GM21360 (cell line): ENCODE data around the gene NME7.

Experiments
- ATAC-seq: cut with Tn5 transposase; IDR thresholded peaks from one replicate; pipeline ENCODE4 v1.9.1; 2021; ENCODE audit warnings: mild to moderate bottlenecking, moderate library complexity; ENCODE audit not compliant: unreplicated experiment

NME7 gene

DNA sequence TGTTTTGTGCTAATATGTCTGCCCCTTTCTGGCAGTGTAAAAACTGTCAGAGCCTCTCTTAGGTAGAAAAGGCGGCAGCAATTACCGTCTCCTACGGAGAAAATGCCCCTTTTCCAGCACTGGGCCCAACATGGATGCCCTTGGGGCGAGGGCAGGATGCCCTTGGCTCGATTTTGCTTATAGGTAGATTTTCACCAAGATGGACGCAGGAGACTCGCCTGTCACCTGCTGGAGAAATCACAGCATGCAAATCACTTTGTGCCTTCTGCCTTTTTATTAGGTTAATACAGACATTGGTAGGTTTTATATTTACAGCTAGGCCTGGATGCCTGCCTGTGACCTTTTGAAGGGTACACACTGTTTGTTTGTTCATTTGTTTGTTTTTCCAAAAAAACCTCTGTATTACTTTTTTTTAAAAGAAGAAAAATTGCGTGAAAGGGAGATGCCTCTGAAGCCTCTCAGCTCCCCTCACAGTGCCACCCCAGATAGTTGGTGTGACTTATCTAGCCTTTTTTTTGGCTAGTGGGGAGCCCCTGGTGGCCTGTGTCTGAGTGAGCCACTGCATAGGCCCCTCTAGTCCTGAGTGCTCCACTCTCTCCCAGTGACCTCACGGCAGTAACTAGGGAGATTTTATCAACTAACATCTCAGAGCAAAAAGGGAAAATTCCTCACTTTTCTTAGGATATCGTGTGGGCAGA, 258.6 kb downstream of the NME7 start:
- ATAC-seq = peak; percentile 29

DNA sequence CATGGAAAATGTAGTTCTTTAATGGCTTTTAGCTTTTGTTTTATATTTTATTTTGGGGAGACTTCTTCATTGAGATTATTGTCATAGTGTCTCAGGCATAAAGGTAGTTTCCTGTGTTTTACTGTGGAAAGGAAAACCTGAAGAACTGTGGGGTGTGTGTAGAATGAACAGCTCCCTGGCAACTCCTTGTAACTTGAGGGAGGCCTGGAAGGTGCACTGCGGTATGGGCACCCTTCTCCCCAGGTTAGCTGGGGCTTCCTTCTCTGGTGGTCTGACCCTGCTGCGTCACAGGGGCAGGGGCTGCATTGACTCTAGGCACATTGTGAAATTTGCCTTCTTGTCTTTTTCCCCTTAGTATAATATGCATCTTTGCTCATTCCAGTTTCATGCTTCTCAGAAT, 259.4 kb downstream of the NME7 start:
- ATAC-seq = no peak

DNA sequence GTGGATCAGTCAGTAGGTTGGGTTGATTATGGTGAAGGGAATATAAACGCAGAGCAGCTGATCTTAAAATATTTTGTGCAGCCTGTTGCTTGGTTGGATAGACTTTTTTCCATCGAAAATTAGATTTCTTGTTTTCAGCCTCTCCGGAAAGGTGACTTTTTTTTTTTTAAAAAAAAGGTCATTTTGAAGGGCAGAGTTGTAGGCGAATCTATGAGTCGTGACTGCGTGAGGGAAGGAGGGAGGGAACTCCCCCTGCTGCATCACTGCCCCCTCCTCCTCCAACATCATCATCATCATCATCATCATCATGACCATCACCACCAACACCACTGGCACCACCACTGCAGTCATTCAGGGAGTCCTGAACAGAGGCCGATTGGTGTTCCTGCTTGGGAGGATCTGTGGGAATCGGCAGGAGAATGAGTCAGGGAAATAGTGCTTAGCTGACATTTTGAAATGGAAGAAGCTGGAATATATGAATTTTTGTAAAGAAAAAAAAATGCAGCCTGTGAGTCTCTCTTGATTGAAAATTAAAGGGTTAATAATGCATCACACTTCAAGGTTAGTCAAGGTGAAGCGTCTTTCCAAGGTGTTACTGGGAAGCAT, 259.9 kb downstream of the NME7 start:
- ATAC-seq = no peak

DNA sequence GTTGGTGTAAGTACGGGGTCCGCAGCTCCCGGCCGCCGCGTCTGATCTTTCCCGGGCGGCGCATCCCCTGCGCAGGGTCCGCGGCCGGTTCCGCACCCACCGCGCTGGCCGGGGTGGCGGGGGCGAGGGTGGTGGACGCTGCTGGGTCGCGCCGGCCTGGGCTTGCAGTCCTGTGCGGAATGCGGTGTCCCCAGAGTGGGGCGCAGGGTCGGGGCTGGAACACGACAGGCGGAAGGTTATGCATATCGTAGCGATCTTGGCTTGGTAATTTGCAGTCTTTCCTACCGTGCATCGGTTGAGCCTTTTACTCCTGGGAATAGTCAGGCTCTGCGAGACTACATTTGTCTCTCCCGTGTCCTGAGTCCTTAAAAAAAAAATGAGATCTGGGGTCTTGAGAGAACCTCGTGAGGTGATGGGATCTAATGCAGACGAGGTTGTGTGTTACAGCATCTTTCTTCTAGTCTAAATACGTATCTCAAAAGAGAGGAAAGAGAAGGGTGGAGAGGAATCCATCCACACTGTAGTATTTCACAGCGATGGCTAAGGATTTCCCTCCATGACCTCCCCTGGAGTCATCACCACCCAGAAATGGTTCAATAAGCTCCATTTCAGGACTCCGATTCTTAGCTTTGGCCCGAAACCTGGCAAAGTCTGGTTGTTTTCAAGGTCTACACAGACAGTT, 260.5 kb downstream of the NME7 start:
- ATAC-seq = no peak

DNA sequence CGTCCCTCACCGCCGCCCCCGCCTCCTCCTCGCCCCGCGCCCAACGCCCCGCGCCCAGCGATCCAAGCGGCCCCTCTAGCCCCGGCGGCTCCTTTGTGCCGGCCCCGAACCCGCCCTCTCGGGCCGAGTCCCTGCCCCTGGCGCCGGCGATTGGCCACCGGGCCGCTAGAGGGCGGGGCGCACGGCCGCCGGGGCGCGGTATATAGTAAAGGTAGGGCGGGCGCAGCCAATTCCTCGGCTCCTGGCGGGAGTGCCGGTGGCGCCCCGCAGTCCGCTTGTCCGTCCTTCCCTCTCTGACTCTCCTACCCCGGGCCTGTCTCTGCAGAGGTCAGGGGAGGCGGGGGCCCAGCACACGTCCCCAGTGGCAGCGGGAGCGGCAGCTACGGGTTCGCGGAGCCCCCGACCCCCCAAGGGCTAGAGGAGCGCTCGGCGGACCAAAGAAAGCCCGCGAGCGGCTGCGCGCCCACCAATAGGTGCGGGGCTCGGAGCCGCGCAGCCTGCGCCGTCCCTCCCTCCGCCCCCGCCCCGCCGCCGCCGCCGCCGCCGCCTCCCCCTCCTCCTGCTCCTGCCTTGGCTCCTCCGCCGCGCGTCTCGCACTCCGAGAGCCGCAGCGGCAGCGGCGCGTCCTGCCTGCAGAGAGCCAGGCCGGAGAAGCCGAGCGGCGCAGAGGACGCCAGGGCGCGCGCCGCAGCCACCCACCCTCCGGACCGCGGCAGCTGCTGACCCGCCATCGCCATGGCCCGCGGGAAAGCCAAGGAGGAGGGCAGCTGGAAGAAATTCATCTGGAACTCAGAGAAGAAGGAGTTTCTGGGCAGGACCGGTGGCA, 261.3 kb downstream of the NME7 start, which contains the start of gene ATP1B1:
ATP1B1 (plus strand) TSS at position 596 of the 826 bp plus-strand sequence; CDS start at position 736, 140 bp downstream.
- ATAC-seq = peak; percentile 78

DNA sequence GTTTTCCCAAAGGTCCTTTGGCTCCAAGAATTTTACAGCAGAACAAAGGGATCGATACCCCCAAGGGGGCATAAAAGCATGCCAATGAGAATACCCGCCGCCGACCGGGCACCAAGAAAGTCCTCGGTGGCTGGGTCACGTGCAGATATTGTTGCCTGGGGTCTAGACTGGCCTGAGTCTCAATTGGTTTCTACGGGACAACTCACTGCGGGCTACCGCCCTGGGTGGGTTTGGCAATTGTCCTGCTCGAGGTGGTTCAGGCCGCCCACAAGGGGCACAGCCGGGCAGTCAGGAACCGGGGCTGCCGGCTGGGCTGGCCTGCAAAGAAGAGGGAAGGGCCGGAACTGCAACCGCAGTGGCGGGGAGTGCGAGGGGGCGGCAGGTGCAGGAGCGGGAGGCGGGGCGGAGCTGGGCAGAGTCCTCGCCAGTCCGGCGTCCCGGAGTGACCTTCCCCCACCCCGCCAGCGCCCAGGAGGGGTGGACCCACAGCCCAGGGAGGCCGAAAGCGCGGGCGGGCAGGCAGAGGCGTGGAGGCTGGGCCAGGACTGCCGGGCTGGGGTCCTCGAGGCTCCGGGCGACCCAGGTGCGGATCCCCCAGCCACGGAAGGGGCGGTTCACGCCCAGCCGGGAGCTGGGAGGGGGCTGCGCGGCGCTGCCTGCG, 262.0 kb downstream of the NME7 start:
- ATAC-seq = peak; percentile 23

DNA sequence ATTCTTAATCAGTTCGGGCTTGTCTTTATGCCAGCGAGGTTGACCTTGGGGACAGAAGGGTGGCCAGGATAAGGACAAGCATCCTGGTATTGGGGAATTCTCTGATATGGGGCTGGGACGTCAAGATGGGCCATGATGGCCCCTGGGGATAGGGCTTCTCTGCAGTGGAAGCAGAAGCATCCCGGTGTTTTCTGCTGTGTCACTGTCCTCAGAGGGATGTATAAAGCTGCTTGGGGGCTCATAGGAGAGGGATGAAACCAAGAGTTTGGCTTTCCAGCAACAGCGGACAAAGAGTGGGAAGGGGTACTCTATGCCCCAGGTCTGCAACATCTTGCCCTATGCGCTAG, 262.5 kb downstream of the NME7 start:
- no peak for ATAC-seq

DNA sequence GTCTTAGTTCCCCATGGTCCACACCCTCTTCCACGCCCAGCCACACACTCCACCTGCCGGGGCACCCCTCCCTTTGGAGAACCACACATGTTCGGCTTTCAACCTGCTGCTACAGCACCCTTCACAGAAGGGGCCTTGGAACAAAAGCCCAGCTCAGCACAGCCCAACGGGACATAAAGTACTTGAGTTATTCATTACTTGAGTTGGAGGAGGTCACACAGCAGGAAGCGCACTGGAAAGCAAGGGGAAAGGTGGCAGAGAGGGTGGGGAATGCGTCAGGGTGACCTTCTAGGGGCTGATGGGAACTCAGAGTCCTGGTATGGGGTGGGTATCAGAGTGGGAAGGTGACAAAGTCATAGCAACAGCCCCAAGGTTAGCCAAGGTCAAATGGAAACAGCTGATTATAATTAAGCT, 264.1 kb downstream of the NME7 start:
- ATAC-seq = no peak

DNA sequence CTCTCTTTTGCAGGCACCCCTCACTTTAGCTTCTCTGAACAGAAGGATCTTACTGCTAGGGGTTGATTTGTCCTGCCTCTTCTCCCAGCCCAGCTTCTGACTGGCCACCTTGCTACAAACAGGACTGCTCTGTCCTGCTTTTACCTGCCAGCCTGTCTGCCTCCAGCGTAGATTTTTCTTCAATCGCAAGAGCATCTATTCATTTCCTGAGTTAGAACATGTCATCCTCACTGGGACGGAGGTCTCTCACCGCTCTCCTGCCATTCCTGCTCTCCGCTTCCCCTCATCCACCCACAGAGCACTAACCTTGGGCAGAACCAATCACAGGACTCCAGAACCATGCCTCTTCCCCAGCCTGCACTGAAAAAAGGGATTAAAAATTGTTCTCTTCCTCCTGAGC, 264.6 kb downstream of the NME7 start:
- no peak for ATAC-seq

DNA sequence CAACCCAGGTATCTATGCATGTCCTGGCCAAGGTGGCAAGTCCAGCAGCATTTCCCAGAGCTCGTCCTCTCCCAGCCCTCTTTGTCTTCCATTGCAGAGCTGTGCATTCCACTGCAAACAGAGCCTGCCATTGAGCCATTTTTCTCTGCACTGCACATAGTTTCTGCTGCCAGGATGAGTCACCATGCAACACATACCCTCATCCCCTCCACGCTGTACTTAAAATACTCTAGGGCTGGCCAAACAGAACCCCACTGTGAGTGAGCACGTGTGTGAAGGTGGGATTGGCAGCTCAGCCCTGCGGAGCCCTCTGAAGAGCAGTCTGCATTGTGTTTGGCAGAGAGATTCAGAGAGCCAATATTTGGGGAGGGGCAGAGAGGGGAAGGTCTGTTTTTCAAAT, 265.0 kb downstream of the NME7 start:
- no peak for ATAC-seq

DNA sequence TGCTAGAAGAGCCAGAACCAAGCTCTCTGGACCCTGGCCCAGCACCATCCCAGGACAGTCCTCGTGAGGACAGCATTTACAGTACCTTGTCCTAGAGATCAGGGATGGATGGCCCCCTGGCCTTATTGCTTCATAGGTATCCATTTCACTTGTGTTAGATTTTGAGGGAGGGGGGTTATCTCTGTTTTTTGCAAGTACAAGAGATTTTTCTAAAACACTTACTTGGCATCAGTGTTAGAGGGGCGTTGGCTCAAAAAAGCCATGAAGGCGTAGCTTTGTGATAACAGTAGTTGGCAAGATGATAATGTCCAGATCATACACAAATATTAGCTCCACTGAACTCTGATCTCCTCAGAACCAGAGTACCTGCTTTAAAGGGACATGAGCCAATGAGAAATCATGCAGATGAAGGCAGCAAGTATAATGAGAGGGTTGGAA, 266.9 kb downstream of the NME7 start:
- ATAC-seq = no peak

DNA sequence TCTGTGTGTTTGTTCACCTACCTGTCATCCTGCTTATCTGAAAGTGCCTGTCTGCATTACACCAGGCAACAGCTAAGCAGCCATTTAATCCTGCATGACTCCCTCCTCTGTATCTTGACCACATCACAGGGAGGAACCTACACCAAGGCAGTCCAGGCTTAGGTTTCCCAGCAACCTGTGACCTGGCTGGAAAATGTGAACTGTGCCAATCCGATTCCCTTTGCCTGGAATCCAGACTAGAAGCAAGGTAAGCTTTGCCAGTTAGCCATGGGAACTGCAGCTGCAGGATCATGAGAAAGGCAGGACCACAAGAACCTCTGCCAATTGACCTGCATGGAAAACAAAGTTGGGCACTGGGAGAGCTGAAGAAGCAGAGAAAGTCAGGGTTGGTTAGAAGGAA, 267.4 kb downstream of the NME7 start:
- no peak for ATAC-seq

DNA sequence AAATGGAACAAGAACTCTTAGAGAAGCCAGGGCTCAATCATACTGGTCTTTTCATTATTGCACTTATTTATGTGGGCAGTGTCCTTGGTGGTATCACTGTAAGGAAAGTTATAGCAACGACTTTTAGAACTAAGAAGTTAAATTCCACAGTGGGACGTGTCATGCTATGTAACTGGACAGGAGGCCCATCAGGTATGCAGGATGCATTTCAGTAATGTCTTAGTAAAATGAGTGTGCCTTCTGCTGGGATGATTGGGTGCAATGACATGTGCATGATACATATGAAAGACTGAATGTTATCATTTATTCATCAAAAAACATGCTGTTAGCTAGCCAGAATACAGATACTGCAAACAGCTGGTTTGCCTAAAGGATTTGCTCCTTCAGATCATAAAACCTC, 268.0 kb downstream of the NME7 start:
- no peak for ATAC-seq

DNA sequence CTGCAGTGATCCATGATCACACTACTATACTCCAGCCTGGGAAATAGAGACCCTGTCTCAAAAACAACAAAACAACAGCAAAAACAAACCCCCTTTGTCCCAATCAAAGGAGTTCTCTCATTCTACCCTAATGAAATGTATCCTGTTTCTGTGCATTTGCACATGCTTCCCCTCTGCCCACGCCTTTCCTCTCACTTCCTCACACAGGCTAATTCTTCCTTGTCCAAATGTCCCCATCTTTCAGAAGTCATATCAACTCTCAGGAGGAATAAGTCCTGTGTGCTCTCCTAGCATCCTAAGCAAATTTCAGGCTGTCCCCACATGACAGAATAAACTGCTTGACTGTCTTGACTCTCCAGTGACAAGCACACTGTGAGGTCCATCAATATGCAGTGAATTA, 269.2 kb downstream of the NME7 start:
- no peak for ATAC-seq

DNA sequence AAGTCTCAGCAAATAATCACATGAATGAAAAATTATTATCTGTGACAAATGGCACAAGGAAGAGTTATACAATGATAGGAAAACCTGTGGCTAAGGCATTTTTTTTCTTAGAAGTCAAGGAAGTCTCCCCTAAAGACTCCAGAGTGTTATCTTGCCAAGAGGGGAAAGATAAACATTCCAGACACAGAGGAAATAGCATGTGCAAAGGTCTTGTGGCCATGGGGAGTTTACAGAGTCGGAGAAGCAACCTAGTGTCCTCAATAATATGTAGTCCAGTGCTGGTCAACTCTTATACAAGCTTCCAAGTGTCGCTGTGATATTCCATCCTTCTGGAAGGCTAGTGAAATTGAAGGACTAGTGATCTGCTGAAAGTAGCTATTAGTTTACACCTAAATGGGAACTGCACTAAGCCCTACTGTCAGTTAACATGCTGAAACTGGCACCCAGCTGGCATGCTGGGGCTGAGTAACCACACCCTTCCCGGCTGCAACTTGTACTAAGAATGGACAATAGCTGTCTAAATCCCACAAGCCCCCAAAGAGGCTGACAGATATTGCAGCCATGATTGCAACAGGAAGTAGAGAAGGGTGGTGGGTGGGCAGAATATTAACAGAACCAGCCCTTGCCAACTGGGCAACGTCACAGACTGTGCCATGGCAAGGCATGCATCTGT, 272.6 kb downstream of the NME7 start:
- no peak for ATAC-seq

DNA sequence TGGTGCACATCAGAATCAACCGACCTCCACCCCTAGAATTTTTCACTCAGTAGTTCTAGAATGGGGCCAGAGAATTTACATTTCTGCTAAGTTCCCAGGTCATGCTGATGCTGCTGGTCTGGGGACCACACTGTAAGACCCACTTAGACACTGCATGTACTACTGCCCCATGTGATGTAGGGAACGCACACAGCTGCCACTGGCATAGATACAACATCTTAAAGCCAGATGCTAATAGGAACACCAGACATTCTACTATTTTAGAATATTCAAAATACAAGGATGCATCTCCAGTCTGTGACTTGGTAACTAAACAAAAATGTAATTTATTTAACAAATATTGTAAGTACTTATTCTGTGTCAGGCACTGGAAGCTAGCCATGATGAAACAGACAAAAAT, 275.2 kb downstream of the NME7 start:
- no peak for ATAC-seq

DNA sequence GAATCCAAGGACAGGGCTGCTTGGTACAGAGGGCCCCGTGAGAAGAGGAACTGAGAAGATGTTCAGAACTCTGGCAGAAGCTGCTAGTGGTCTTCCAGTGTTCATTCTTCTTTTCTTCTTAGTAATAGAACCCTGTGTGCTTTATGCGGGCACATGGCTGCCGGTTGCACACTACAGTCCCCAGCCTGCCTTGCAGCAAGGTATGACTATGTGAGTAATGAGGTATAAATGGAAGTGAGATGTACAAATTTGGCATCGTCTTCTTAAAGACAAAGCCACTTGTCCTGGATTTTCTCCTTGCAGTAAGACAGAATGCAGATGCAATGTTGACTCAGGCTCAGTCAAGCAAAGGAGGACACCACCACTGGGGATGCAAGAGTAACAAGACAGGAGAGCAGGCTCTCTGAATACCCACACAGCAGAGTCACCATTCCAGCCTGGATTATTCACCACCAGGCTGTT, 276.1 kb downstream of the NME7 start:
- ATAC-seq = peak; percentile 92

DNA sequence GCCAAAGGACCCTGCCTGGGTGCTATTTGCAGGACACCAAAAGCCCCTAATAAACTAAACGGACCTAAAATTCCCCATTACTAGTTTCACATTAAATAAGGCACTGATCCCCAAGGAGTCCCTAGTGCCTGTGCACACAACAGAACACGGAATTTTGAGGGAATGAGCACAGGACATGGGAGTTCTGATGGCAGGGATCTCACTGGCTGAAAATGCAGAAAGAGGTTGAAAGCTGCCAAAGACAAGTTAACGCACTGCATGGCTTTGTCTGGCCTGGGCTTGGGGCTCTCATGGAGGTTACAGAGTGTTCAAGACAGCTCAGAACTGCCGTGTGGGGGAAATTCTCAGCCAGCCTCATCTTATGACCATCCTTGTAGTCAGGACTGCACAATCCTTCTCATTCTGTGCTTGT, 276.7 kb downstream of the NME7 start:
- peak; percentile 37 for ATAC-seq

DNA sequence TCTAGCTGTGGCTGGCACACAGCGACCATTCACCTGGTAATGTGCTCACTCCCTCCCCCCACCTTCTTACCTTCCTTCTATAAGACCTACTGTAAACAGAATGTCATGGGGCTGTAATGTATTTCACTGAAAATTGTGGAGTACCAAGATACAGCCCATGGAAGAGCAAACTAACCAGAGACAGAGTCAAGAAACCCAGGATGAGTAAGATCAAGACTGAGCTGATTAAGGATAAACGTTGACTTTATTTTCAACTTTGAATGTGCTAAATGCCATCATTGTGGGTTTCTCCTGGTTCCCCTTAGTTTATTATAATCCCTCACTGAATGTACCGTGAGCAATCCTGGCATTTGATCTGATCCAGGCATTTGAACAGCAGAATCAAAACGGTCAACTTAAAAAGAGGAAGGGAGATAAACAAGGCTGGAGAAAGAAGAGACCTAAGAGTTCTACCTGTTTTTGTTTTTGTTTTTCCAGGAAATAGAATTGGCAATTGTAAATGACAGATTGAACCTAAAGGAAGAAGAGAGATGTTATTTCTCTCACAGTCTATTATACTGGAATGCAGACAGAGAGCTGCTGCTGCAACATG, 277.2 kb downstream of the NME7 start:
- ATAC-seq = no peak

DNA sequence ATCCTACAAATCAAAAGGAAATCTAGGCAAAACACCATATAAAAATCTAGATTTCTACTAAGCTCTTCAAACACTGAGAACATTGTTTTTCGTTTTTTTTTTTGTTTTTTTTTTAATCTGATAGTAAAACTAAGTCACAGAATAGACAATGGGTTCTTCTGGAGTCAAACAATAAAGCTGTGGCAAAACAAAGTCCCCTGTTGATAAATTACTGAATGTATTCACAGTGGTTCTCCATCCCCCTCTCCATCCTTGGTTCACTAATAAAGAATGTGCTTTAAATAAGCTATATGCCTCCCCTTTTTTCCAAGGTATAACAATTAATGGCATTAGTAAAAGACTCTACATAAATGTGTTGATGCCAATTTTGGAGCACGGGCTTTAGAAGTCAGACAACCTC, 277.8 kb downstream of the NME7 start:
- ATAC-seq = no peak
